ENCODE data around the gene ARHGAP21.
A peak's percentile ranks its signal among the peaks of the same experiment; 100 is the strongest.
"Not testable (repeated sequence)": the region's sequence is repeated elsewhere in the genome, so short reads cannot be mapped to it uniquely, and the experiment has no call there.

Gene ARHGAP21

DNA sequence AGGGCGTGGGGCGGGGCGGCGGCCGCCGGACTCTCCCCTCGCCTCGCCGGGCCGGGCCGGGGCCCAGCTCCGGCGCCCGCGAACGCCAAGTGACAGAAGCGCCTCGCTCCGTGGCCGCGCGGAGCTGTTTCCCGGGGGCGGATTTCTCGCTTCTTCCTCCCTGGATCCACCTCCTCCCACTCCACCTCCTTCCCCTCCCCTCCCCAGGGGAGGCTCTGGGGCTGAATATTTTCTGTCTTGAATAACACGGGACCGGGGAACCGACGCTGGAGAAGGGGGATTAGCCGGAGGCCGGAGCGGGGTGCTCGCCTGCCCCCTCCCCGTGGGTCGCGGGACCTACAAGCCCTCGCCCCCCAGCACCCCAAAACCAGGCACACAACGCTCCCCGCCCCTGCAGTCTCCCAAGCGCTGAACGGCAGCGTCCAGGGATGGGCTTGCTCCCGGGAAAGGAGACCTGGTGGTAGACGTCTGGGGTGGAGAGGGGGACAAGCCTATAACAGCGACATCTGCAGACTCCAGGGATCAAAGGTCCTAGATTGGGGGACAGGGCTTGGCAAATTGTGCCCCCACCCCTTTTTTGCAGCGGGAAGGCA lies at the start of gene ARHGAP21:
ARHGAP21 (minus strand) TSS at position 100 of the 593 bp plus-strand sequence. CDS start 1,988 bp downstream, outside the sequence.
- peak; percentile 26 for DNase-seq (ENCODE audit: low read depth)

- DNase-seq (ENCODE audit: low read depth) = no peak
These were observed 48.4 kb upstream of the ARHGAP21 start for GRCh38 chr10:24771943-24772694.

DNA sequence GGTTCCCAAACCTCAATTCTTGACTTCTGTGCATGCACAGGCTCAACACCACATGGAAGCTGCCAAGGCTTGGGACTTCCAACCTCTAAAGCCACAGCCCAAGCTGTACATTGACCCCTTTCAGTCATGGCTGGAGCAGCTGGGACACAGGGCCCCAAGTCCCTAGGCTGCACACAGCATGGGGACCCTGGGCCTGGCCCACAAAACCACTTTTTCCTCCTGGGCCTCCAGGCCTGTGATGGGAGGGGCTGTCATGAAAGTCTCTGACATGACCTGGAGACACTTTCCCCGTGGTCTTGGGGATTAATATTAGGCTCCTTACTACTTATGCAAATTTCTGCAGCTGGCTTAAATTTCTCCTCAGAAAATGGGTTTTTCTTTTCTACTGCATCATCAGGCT lies 41.3 kb upstream of the ARHGAP21 start:
- DNase-seq (ENCODE audit: low read depth) = not testable (repeated sequence)

- DNase-seq (ENCODE audit: low read depth) = no peak
These were observed 39.4 kb upstream of the ARHGAP21 start for GRCh38 chr10:24762966-24763623.

DNA sequence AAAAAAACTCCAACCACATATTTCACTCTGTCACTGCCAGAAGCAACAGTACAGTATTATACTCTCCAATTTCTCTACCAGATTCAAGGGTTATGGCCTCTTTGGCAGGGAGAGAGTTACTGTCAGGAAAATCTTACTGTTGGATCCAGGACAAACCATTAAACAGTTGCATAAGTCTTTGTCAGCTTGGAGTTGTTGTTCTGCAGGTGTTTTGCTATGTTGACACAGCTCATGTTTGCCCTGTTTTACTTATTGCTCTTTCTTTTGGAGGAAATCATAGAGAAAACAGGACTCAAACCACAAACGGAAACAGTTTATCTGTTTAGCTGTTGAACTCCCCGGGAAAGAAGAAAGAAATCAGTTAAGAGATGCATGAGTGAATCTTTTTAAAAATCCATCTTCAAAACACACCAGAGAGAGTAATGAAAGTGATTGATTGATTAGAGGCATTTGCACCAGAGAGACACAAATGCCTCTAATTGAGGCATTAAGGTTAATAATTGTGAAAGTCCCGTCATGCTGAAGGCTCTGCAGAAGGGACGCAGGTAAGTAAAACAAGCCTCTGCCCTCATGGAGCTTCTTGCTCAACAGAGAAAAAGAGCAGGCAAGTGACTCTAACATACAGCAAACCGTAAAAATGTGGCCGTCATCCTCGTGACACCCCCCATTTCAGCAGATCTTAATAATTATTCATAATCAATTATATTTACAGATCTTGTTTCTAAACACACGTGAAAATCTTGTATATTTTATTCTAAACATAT lies 38.7 kb upstream of the ARHGAP21 start:
- DNase-seq (ENCODE audit: low read depth) = no peak

- no peak for DNase-seq (ENCODE audit: low read depth)
These were observed 36.0 kb upstream of the ARHGAP21 start for GRCh38 chr10:24759672-24760071.

GRCh38 chr10:24758254-24758653 lies 34.6 kb upstream of the ARHGAP21 start:
- DNase-seq (ENCODE audit: low read depth) = not testable (repeated sequence)

GRCh38 chr10:24756283-24756682 lies 32.6 kb upstream of the ARHGAP21 start:
- no peak for DNase-seq (ENCODE audit: low read depth)

DNA sequence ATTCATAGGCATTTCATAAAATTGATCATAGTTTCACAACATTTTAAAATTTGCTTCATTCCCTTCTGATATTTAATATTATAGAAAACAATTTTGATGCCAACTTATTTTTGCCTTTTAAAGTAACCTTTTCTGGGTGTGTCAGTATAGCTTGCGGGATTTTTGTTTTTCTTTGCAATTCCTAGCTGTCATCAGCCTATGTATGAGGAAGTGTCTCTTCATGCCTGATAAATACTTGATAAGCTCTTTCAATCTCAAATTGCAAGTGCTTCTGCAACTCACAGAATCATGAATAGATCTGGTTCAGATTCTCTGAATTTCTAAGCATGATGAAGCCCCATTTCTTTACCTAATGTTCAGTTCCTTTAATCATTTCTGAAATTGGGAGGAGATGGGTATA lies 28.0 kb upstream of the ARHGAP21 start:
- no peak for DNase-seq (ENCODE audit: low read depth)

GRCh38 chr10:24750695-24751094 lies 27.0 kb upstream of the ARHGAP21 start:
- no peak for DNase-seq (ENCODE audit: low read depth)

- no peak for DNase-seq (ENCODE audit: low read depth)
These were observed 24.5 kb upstream of the ARHGAP21 start for GRCh38 chr10:24748214-24748613.

- no peak for DNase-seq (ENCODE audit: low read depth)
These were observed 21.3 kb upstream of the ARHGAP21 start for GRCh38 chr10:24744946-24745345.

DNA sequence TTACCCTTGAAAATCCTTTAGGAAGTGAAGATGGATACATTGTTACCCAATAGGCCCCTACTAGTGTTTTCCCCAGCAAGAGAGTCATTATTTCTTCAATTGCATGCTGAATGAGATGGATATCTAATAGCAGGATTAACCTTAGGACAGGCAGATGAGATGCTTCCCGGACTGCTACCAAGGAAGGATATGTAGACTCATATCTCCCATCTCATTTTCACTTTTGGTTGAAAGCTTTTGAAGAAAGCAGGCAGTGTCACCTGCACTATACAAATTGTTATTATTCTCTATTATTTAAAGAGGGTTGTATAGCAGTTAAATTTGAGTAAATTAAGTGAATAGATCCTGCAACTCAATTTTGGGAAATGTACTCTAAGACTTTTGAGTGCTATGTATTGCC lies 17.0 kb upstream of the ARHGAP21 start:
- DNase-seq (ENCODE audit: low read depth) = no peak

GRCh38 chr10:24737001-24737400 lies 13.3 kb upstream of the ARHGAP21 start:
- DNase-seq (ENCODE audit: low read depth) = no peak

DNA sequence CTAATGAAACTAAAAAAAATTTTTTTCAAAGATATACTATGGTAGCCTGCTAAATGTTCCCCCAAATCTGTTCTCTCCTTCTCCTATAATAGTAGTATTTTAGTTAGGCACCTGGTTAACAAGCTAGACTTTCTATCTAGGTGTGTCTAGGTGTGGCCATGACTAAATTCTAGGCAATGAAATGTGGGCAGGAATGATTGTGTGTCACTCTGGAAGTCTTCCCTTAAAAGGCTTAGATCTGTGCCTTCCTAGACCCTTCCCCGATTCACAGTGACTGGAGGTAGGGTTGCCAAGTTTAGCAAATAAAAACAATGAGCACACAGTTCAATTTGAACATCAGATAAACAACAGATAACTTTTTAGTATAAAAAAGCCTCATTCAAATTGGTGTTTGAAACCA lies 8.3 kb upstream of the ARHGAP21 start:
- DNase-seq (ENCODE audit: low read depth) = no peak

DNA sequence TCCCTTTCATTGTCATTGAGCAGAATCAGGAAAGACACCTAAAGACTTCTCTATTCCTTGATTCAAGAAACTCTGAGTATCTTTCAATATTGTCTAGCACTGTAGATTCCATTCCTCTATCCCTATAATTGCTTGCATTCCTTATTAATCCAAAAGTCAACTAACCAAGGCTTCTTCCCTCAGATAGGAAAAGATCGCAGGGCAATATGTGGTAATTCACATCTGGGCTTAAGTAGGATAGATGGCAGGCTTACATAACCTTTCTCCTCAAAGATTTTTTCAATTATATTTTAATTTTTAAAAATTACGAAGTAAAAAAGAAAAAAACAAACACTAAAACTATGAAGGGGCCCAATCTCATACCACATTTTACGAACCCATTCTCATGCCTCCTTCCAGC lies 7.1 kb upstream of the ARHGAP21 start:
- DNase-seq (ENCODE audit: low read depth) = no peak

DNA sequence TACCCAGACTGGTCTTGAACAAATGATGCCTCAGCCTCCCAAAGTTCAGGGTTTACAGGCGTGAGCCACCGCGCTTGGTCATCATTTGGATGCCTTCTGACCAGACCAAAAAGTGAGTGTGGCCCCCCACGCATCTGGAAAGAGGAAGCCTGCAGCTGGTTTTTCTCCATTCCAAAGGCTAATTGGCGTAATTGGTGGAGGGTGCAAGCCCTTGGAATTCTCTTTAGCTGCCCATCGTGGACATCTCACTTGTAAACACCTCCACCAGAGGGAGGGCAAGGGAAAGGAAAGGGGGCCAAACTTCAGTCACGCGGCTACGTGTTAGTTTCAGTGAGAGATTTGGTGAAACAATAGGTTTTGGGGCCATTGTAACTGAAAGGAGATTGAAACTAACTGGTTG lies 4.1 kb upstream of the ARHGAP21 start:
- no peak for DNase-seq (ENCODE audit: low read depth)

- no peak for DNase-seq (ENCODE audit: low read depth)
These were observed 2.9 kb upstream of the ARHGAP21 start for GRCh38 chr10:24726626-24727025.

GRCh38 chr10:24726029-24726428 lies 2.3 kb upstream of the ARHGAP21 start:
- not testable (repeated sequence) for DNase-seq (ENCODE audit: low read depth)

DNA sequence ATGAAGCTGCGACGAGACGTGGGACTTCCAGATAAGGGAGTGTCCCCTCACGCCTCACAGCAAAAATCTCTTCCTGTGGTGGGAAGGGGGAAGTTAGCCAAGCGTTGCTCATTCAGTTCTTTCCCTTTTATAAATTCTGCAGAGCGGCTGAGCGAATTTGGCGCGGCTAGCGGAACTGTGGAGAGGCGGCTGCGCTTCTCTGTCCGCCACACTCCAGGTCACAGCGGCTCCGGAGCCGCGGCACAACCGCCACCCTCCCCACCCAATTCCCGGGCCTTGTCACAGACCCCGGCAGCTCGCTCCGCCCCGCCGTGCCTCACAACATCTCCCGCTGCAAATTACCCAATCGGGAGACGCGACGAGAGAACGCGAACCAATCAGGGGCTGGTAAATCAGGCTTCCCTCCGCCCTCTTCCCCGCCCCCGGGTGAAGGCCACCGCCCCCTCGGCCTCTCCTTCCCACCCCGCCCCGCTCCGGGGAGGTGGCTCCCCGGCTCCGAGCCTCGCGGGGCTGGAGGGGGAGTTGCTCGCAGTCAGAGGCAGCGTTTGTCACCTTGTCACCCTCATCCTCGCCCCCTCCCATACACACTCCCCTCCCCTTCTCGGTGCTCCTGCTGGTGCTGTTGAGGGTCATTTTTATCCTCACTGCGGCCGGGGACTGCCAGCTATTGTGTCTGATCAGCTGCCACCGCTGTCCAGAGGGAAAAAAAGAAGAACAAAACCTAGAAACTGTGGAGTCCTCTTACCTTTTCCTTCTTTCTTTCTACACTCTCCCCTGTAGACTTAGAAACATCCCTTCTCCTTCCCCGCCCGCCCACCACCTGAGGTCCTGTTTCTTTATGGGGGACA lies 918 bp upstream of the ARHGAP21 start:
- DNase-seq (ENCODE audit: low read depth) = peak; percentile 93

DNA sequence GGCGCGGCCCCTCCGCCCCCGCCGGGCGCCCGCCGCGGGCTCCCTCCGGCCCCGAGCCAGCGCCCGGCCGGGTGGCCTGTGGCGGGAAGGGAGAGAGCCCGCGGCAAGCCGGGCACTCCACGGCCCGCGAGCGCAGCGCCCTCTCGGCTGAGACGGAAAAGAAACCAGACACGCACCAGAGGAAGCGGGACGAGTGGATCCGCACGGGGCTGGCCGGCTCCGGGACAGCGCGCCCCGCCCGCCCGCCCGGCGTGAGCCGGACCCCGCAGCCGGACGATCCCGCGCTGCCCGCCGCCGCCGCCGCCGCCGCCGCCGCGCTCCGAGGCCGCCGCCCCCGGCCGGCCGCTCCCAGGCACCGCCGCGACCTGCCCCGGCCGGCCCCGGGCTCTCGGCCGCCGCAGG lies 300 bp downstream of the ARHGAP21 start:
- no peak for DNase-seq (ENCODE audit: low read depth)
